GM23248 (cell line): ENCODE results near the gene EIF3A.

Experiments used
- EZH2 ChIP-seq: fragments of 200-600 bp; sonication (generic); IDR thresholded peaks from 2 replicates; pipeline ENCODE4 v1.6.1; 2018; ENCODE audit warnings: antibody characterized with exemption, mild to moderate bottlenecking; ENCODE audit not compliant: insufficient read depth, poor library complexity, severe bottlenecking
- EZH2phosphoT487 ChIP-seq: fragments of 200-600 bp; sonication (generic); IDR thresholded peaks from 2 replicates; pipeline ENCODE4 v1.6.1; 2018; ENCODE audit warnings: antibody characterized with exemption, moderate library complexity, mild to moderate bottlenecking, low read depth; ENCODE audit not compliant: insufficient read depth

- TF ChIP-seq EZH2phosphoT487: no peak
- no peak for TF ChIP-seq EZH2
These were observed 37.6 kb upstream of the EIF3A start for GRCh38 chr10:119118231-119118630.
